IMR-90 (cell line): ENCODE measurements around the gene FBXW5. TPM values are rescaled to one million over a fixed set of nuclear protein-coding genes. Genes with fewer than 3 reads are reported as not detected.

Source experiments
- ATAC-seq: fragments of 200-7000 bp; cut with Tn5 transposase; 2 replicates; pipeline ENCODE4 v1.9.1; 2020; ENCODE audit warnings: low read depth, mild to moderate bottlenecking, moderate library complexity
- BruUV-seq: library from RNA; stranded (reverse); fragments of 400-500 nt; replicated peaks from 2 replicates; lab custom pipeline; 2021; lab: Mats Ljungman, UMichigan
- CTCF ChIA-PET: fragments of 300-600 bp; formaldehyde crosslinking; extraction: SDS; loops from one replicate; lab custom pipeline; 2021; ENCODE audit warnings: antibody characterized with exemption; lab: Yijun Ruan, JAX
- POLR2A ChIA-PET: fragments of 300-600 bp; sonication (Branson Sonifier 250); formaldehyde crosslinking; loops from one replicate; lab custom pipeline; 2022; ENCODE audit warnings: antibody characterized with exemption; ENCODE audit not compliant: unreplicated experiment; lab: Charles Lee
- DNase-seq: peaks from one replicate; pipeline ENCODE4 v3.0.0; 2013
- H2AFZ ChIP-seq: replicated peaks from 2 replicates; pipeline ENCODE3; 2013; ENCODE audit warnings: low read length, mild to moderate bottlenecking; ENCODE audit not compliant: poor library complexity
- H2AK5ac ChIP-seq: 2 replicates; pipeline ENCODE4 v1.6.1; 2013; ENCODE audit warnings: low read depth, low read length, inconsistent platforms
- H2AK9ac ChIP-seq: replicated peaks from 2 replicates; pipeline ENCODE3; 2013; ENCODE audit warnings: mild to moderate bottlenecking, low read depth, low read length, moderate library complexity; ENCODE audit not compliant: poor library complexity
- H2BK120ac ChIP-seq: 2 replicates; pipeline ENCODE4 v1.6.1; 2013; ENCODE audit warnings: low read depth, low read length, inconsistent platforms
- H2BK15ac ChIP-seq: 3 replicates; pipeline ENCODE4 v1.6.1; 2013; ENCODE audit warnings: low read depth, low read length, inconsistent platforms
- H2BK20ac ChIP-seq: 2 replicates; pipeline ENCODE4 v1.6.1; 2013; ENCODE audit warnings: low read depth, mild to moderate bottlenecking, inconsistent platforms, low read length, moderate library complexity
- H2BK5ac ChIP-seq: 2 replicates; pipeline ENCODE4 v1.6.1; 2013; ENCODE audit warnings: mild to moderate bottlenecking, low read depth, low read length, inconsistent platforms; ENCODE audit not compliant: poor library complexity, severe bottlenecking
- H3K14ac ChIP-seq: replicated peaks from 2 replicates; pipeline ENCODE4 v1.6.1; 2013; ENCODE audit warnings: low read depth, low read length, inconsistent platforms
- H3K18ac ChIP-seq: 2 replicates; pipeline ENCODE4 v1.6.1; 2013; ENCODE audit warnings: low read depth, low read length, control low read depth
- H3K23ac ChIP-seq: 2 replicates; pipeline ENCODE4 v1.6.1; 2013; ENCODE audit warnings: low read depth, low read length, inconsistent platforms
- H3K27ac ChIP-seq: 2 replicates; pipeline ENCODE4 v1.5.1; 2013; ENCODE audit warnings: mild to moderate bottlenecking, control low read depth, low read length; ENCODE audit not compliant: insufficient read depth
- H3K27me3 ChIP-seq: 2 replicates; pipeline ENCODE4 v1.6.1; 2013; ENCODE audit warnings: low read length; ENCODE audit not compliant: control insufficient read depth, insufficient read depth
- H3K36me3 ChIP-seq: 2 replicates; pipeline ENCODE4 v1.6.1; 2013; ENCODE audit warnings: low read length, mixed read lengths; ENCODE audit not compliant: control insufficient read depth, insufficient read depth
- H3K4ac ChIP-seq: 2 replicates; pipeline ENCODE4 v1.6.1; 2013; ENCODE audit warnings: low read depth, low read length, inconsistent platforms
- H3K4me1 ChIP-seq: 2 replicates; pipeline ENCODE4 v1.6.1; 2013; ENCODE audit warnings: low read length, mixed read lengths; ENCODE audit not compliant: control insufficient read depth, insufficient read depth
- H3K4me2 ChIP-seq: 2 replicates; pipeline ENCODE4 v1.6.1; 2013; ENCODE audit warnings: low read depth, mild to moderate bottlenecking, control low read depth, low read length, moderate library complexity
- H3K4me3 ChIP-seq: 2 replicates; pipeline ENCODE4 v1.5.1; 2013; ENCODE audit warnings: low read depth, mild to moderate bottlenecking, control low read depth, low read length, moderate library complexity; ENCODE audit not compliant: insufficient read depth
- H3K56ac ChIP-seq: 2 replicates; pipeline ENCODE4 v1.6.1; 2013; ENCODE audit warnings: low read length, inconsistent platforms; ENCODE audit not compliant: insufficient read depth; ENCODE audit errors: extremely low read depth
- H3K79me1 ChIP-seq, 2 experiments: 2 replicates each; pipeline ENCODE4 v1.6.1; 2013; ENCODE audit warnings: low read length in 2 of 2, inconsistent platforms in 1 of 2, low read depth in 1 of 2
- H3K9ac ChIP-seq: 2 replicates; pipeline ENCODE4 v1.6.1; 2013; ENCODE audit warnings: low read depth, low read length, control low read depth
- H3K9me1 ChIP-seq: 2 replicates; pipeline ENCODE4 v1.6.1; 2013; ENCODE audit warnings: low read length, inconsistent platforms; ENCODE audit not compliant: insufficient read depth
- H3K9me3 ChIP-seq: 2 replicates; pipeline ENCODE4 v1.6.1; 2013; ENCODE audit warnings: low read length; ENCODE audit not compliant: control insufficient read depth, insufficient read depth
- H4K20me1 ChIP-seq: 2 replicates; pipeline ENCODE4 v1.6.1; 2013; ENCODE audit warnings: low read length, inconsistent platforms; ENCODE audit not compliant: insufficient read depth
- H4K5ac ChIP-seq: 2 replicates; pipeline ENCODE4 v1.6.1; 2013; ENCODE audit warnings: mild to moderate bottlenecking, low read depth, low read length, control low read depth
- H4K8ac ChIP-seq, 2 experiments: 2 replicates each; pipeline ENCODE4 v1.6.1; 2013; ENCODE audit warnings: low read depth in 2 of 2, low read length in 2 of 2, control low read depth in 1 of 2, inconsistent platforms in 1 of 2
- H4K91ac ChIP-seq: 2 replicates; pipeline ENCODE4 v1.6.1; 2013; ENCODE audit warnings: low read depth, low read length, inconsistent platforms; ENCODE audit not compliant: insufficient read depth
- CEBPB ChIP-seq: IDR thresholded peaks from 2 replicates; pipeline ENCODE4 v1.6.1; 2012; ENCODE audit warnings: low read depth, low read length, improper control_type of control experiment
- CTCF ChIP-seq: conservative IDR thresholded peaks from 2 replicates; pipeline ENCODE4 v1.5.1; 2012; ENCODE audit warnings: mild to moderate bottlenecking, low read depth, low read length, improper control_type of control experiment
- ELK1 ChIP-seq: fragments of 150-350 bp; IDR thresholded peaks from 2 replicates; pipeline ENCODE4 v1.6.1; 2016; ENCODE audit warnings: low read depth, mild to moderate bottlenecking, low read length, moderate library complexity, borderline replicate concordance
- FOS ChIP-seq: fragments of 150-350 bp; IDR thresholded peaks from 2 replicates; pipeline ENCODE4 v1.6.1; 2016; ENCODE audit warnings: low read depth, low read length
- MAFK ChIP-seq: IDR thresholded peaks from 2 replicates; pipeline ENCODE4 v1.6.1; 2012; ENCODE audit warnings: low read depth, low read length, improper control_type of control experiment
- NFE2L2 ChIP-seq: fragments of 150-350 bp; IDR thresholded peaks from 2 replicates; pipeline ENCODE4 v1.6.1; 2016; ENCODE audit warnings: low read depth, mild to moderate bottlenecking, low read length
- RFX5 ChIP-seq: IDR thresholded peaks from 2 replicates; pipeline ENCODE4 v1.8.0; 2012; ENCODE audit warnings: low read depth, mild to moderate bottlenecking, low read length, moderate library complexity
- WGBS, 2 experiments: methylation state at CpG; one replicate each; pipeline versions ENCODE4 v1.1.5 to v1.1.7; 2013; ENCODE audit warnings: missing lambda C conversion rate in 2 of 2; ENCODE audit not compliant: insufficient read length in 1 of 2; ENCODE audit errors: extremely low coverage in 2 of 2; 5-methylcytosine and 5-hydroxymethylcytosine counted together
- dilution Hi-C: fragments of 300-500 bp; cut with HindIII; formaldehyde crosslinking; loops from one replicate; pipeline ENCODE4 v1.14.3; 2018; ENCODE audit warnings: low sequenced_read_pairs; ENCODE audit not compliant: unreplicated experiment
- in situ Hi-C: fragments of 300-500 bp; cut with MboI; formaldehyde crosslinking; loops from 3 replicates; pipeline ENCODE4 v1.14.3; 2019; ENCODE audit warnings: low sequenced_read_pairs, inconsistent platforms, mixed read lengths
- intact Hi-C: fragments of 100-400 bp; cut with micrococcal nuclease; formaldehyde crosslinking; loops from 2 replicates; pipeline ENCODE4 v1.10.0; 2022
- polyA plus RNA-seq, 3 experiments: library from polyadenylated mRNA; depleted of rRNA; stranded (reverse); fragments of >200 nt; gene quantifications; 2 replicates each; pipeline ENCODE4 v1.2.3, GENCODE V29; 2012; ENCODE audit warnings: low replicate concordance in 1 of 3
- total RNA-seq: library from RNA; depleted of rRNA; stranded (reverse); fragments of >200 nt; gene quantifications from 2 replicates; pipeline ENCODE4 v1.2.3, GENCODE V29; 2012

Gene FBXW5
- total and polyA plus RNA-seq, 2 of the 4 experiments (the other 2 are of a cell fraction) = 65.1 to 80.2 TPM

GRCh38 chr9:136925414-136926153 is 19.0 kb downstream of the FBXW5 start:
- intact Hi-C loops (no loop called here), dilution Hi-C loops (no loop called here), in situ Hi-C loops (no loop called here)
- Histone ChIP-seq H2AK9ac (peak overlapping the region; percentile 39), H2BK120ac (no peak overlapping the region), H3K79me1 (no peaks in the 10 kb centered on the region), H3K27me3 (no peaks in the 10 kb centered on the region), H2BK20ac (no peak overlapping the region), H3K4me2 (no peak overlapping the region), H3K4ac (no peak overlapping the region), H4K5ac (no peak overlapping the region), H4K91ac (no peak overlapping the region), H2BK15ac (no peak overlapping the region), H3K4me1 (no peaks in the 10 kb centered on the region), H2BK5ac (no peak overlapping the region), H4K20me1 (no peaks in the 10 kb centered on the region), H3K9ac (no peak overlapping the region), H3K14ac (no peak overlapping the region), H3K4me3 (no peak overlapping the region), H3K27ac (no peak overlapping the region), H3K23ac (no peak overlapping the region), H3K56ac (no peak overlapping the region), H2AK5ac (no peak overlapping the region), H3K9me3 (no peaks in the 10 kb centered on the region), H3K36me3 (peaks cover 17% of the 10 kb centered on the region), H4K8ac (no peak overlapping the region), H2AFZ (no peak overlapping the region), H3K9me1 (no peaks in the 10 kb centered on the region), H3K18ac (no peak overlapping the region)
- TF ChIP-seq ELK1 = no peak
- no peak for TF ChIP-seq MAFK
- no peak for TF ChIP-seq CEBPB
- TF ChIP-seq NFE2L2 = no peak
- TF ChIP-seq FOS = no peak
- TF ChIP-seq CTCF = no peak
- no peak for TF ChIP-seq RFX5
- BruUV-seq = no TSS peak
- 97% methylated on average over 13 of the region's 33 CpGs; no CpG with 5 or more reads in 1 of the 2 experiments for WGBS, 2 experiments
- ATAC-seq = no peak; the same call in 1 of the 2 replicates
- no peak for DNase-seq
- ChIA-PET CTCF (no interaction called here), POLR2A (interaction anchor here (0.7 kb wide), 1 partner anchor 75 kb away, joined by 4 read pairs; no protein-coding TSS in a partner anchor)
